Hematopoietic multipotent progenitor cell treated with erythropoietin and hydrocortisone succinate and interleukin-3 and kit ligand, for 15 days (in vitro differentiated cells): ENCODE measurements around the gene CUEDC2.

Experiments
- DNase-seq: peaks from one replicate; pipeline ENCODE4 v3.0.0-alpha.2; 2015; ENCODE audit warnings: low spot score

The CUEDC2 gene

GRCh38 chr10:102424916-102425315, 7.5 kb downstream of the CUEDC2 start:
- DNase-seq, result no peak

GRCh38 chr10:102424145-102424544, 8.2 kb downstream of the CUEDC2 start:
- no peak for DNase-seq

- no peak for DNase-seq
Observed at GRCh38 chr10:102423372-102423968, 8.9 kb downstream of the CUEDC2 start.

GRCh38 chr10:102422545-102423129, 9.7 kb downstream of the CUEDC2 start:
- DNase-seq, result peak; percentile 76

- DNase-seq, result peak; percentile 50
Observed at GRCh38 chr10:102421757-102422512, 10.4 kb downstream of the CUEDC2 start.

GRCh38 chr10:102421507-102421756, 10.9 kb downstream of the CUEDC2 start:
- DNase-seq, result no peak

- peak; percentile 98 for DNase-seq
Observed at GRCh38 chr10:102420714-102421506, 11.5 kb downstream of the CUEDC2 start, which contains the start of gene FBXL15. FBXL15 (plus strand) TSS chr10:102420836; CDS start chr10:102421130, 294 bp downstream.

GRCh38 chr10:102420181-102420713, 12.1 kb downstream of the CUEDC2 start:
- no peak for DNase-seq

GRCh38 chr10:102419269-102420180, 12.8 kb downstream of the CUEDC2 start:
- peak; percentile 37 for DNase-seq

- no peak for DNase-seq
Observed at GRCh38 chr10:102418622-102419268, 13.6 kb downstream of the CUEDC2 start, which contains the start of gene PSD. PSD (minus strand) TSS chr10:102418785; CDS start chr10:102417038, 1,747 bp downstream.

GRCh38 chr10:102416695-102417094, 15.7 kb downstream of the CUEDC2 start:
- DNase-seq, result no peak

- DNase-seq, result no peak
Observed at GRCh38 chr10:102416283-102416682, 16.1 kb downstream of the CUEDC2 start.

- DNase-seq, result no peak
Observed at GRCh38 chr10:102414749-102415148, 17.6 kb downstream of the CUEDC2 start.

GRCh38 chr10:102413806-102414561, 18.4 kb downstream of the CUEDC2 start:
- no peak for DNase-seq

- no peak for DNase-seq
Observed at GRCh38 chr10:102413053-102413705, 19.2 kb downstream of the CUEDC2 start.

- DNase-seq, result no peak
Observed at GRCh38 chr10:102412293-102412692, 20.1 kb downstream of the CUEDC2 start.

- DNase-seq, result no peak
Observed at GRCh38 chr10:102411341-102412255, 20.8 kb downstream of the CUEDC2 start.

GRCh38 chr10:102410429-102411073, 21.8 kb downstream of the CUEDC2 start:
- no peak for DNase-seq
